Stimulated activated CD4-positive, alpha-beta T cell treated with anti-CD3 and anti-CD28 coated beads, Interleukin-12 subunit alpha, Interleukin-12 subunit beta, amount 100 ng/mL, for 4 hours (primary cell): ENCODE results near the gene SPAG5.

Experiments
- DNase-seq: peaks from one replicate; pipeline ENCODE4 v3.0.0-alpha.2; 2020

The SPAG5 gene

DNA sequence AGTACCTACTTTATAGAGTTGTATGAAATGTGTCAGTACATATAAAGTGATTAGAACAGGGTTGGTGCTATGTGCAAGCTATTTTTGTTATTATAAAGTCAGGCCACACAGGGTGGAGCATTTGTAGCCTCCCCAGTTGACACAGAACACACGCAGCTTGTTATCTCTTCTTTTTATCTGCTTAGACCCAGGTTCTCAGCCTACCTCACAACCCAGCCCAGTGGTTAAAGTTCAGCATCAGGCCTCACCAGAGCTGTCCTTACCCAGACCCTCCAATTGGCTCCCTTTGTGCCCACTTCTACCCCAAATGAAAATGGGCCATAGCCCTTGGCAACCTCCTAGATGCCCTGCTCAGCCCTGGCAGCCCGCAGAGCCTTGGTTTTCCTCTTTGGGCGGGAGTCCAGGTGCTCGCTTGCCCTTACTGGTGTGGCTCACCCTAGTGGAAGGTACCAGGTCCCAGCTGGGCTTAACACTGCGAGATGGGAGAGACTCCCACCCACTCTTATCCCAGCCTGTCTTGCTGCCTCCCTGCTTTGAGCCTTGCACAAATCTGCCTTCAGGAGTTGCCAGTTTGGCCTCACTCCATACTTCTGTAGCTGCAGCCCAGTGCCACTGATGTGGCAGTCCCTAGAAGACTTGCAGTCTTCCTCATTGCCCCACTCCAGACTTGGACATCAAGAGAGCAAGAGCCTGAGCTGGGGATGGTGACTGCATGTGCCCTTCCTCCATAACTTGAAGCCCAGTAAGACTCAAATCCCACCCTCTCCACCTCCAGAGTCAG, 26.4 kb downstream of the SPAG5 start:
- no peak for DNase-seq

DNA sequence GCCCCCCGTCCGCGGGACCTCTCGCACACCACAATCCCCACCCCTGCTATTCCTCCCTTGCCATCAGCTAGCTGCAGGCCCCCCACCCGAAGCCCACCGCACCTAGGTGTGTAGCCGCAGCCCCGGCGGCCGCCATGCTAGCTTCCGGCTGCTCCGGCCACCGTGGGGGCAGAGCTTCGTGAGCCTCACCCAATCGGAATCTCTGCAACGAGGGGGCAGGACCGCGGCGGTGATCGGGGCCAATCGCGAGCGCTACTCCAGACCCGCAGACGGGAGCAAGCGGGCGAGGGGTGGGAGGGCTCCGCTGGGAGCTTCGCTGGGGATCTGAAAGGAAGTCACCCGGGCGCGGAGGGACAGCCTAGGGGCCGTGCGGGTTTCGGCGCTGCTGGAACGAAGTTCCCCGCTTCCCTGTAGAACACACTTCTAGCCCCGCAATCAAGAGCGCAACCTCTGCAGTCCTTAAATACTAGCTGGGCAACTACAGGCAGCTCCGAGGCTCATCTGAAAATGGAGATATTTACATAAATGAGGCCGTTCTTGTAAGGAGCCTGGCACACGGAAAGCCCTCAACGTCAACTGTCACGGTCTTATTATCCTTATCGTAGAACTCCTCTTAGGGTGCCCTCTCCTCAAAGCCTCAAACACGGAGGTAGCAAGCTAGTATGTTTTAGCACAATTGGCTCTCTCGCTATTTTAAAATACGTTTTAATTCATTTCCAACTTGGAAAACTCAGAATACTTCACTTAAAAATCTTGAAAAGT, 27.3 kb downstream of the SPAG5 start, which contains the start of gene PIGS:
TSS of gene PIGS (minus strand) at position 164 of the 762 bp plus-strand sequence. CDS start at position 136, 28 bp downstream.
- DNase-seq = peak; percentile 91

DNA sequence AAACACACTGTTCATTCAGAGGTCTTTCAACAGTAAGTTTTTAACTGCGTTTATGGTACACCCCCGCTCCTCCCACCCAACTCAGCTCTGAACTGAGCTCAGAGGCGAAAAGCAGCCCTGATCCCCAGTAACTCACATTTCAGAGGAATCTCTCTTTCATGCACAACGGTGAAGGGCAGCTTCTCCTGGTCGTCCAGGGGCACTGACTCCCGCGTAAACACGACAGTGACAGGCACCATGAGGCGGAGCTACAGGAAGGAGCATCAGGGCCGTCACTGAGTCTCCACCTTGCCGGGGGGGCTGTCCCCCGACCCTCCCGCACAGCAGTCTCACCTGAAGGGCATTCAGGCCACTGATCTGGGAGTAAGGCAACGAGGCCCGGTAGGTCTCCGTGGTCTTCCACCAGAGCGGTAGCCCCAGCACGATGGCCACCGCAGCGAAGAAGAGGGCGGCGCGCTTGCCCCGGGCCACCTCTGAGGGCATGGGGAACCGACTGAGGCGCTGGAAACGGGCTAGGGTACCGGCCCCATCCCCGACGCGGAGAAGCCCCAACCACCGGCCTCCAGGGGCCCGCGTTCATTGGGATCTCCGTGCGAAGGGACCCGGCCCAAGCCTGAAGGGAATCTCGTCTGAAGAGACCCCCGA, 28.0 kb downstream of the SPAG5 start:
- DNase-seq = peak; percentile 39

DNA sequence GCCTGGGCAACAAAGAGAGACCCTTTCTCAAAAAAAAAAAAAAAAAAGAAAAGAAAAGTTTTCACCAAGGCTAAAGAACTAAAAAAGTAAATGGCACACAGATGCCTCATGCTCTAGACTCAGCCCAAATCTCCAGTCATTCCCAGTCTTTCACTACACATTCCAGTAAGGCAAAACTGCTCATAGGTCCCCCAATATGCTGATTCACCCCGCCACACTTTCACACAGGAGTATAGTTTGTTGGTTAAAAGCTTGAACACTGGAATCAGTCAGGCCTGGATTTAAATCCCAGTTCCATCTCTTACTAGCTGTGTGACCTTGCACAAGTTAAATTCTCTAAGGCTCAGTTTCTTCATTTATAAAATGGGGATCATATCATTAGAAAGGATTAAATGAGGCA, 29.4 kb downstream of the SPAG5 start:
- no peak for DNase-seq

DNA sequence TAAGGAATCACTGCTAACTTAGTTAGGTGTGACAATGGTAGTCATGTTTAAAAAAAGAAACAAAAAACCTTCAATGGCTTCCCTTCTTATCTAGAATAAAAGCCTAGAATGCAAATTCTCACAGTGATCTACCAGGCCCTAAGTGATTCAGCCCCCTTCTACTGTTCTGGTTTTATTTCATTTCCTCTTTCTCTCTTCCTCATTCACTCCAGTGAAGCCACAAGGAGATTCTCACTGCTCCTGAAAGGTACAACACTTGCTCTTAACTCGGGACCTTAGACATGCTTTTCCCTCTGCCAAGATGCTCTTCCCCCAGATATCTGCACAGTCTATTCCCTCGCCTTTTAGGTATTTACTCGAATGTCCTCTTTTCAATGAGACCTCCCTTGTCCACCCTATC, 31.2 kb downstream of the SPAG5 start:
- DNase-seq = no peak

DNA sequence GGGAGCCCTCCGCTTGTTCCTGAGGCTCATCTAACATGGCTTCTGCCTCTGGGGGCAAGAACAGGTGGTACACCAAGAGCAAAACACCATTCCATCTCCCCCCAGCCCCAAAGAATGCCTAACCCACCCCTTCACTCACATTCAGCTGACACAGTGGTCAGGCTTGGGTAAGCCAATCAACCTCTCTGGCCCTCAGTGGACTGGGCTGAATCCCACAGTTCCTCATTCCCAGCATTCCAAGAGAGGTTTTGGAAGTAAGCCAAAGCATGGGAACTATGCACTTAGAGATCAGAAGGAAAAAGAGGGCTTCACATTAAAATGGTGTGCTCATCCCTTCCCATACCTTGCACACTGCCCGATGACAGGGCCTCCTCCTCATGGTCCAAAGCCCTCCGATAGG, 35.4 kb downstream of the SPAG5 start:
- no peak for DNase-seq

DNA sequence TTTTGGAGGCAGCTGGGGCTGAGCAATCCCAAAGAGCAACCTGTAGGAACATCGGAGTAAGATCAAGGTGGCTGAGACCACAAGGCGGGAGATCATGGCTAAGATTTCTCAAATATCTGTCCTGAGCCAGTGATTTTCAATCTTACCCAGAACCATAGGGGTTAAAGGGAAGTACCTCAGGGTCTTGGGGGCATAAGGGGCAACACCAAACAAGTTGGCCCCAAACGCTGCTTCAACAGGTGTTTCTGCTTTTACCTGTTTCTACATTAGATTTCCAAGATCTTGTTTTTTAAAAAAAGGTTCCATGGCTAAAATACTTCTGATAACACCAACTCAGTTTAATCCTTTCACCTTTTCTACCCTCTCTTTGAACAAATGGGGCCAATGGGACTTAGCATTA, 43.8 kb downstream of the SPAG5 start:
- no peak for DNase-seq

DNA sequence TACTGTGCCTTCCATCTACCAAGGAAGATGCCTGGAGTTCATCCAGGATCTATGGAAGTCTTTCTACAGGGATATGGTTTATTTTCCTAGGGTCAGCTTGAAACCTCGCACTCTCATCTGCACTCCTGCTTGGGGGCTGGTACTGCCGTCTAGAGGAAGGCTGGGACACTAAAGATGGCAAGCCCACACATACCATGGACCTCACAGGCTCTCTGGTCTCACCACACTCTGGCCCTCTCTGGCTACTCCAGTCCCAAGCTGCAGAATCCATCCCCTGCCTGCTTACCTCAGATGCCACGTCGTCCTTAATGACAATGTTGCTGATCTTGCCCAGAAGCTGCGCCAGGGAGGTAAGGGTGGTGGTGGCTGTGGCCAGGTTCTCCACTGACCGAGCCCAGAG, 44.3 kb downstream of the SPAG5 start:
- no peak for DNase-seq

DNA sequence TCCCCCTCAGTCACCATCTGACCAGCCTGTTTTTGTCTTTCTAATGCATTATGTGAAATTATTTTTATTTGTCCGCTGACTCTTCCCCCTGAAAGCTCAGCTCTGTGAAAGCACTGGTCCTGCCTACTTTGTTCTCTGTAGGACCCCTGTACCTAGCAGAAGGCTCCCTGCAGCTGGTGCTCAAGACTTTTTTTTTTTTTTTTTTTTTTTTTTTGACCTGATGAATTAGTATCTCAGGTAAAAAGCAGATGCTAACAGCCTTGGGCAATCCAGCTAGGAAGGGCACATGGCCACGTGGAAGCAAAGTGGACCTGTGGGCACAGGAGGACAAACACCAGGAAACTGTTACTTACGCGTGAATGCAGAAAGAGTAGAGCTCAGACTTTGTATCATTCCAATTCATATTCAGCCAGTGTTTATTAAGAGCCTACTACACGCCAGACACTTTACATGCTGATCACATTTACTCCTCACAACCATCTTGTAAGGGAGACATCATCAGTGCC, 45.8 kb downstream of the SPAG5 start:
- DNase-seq = no peak

DNA sequence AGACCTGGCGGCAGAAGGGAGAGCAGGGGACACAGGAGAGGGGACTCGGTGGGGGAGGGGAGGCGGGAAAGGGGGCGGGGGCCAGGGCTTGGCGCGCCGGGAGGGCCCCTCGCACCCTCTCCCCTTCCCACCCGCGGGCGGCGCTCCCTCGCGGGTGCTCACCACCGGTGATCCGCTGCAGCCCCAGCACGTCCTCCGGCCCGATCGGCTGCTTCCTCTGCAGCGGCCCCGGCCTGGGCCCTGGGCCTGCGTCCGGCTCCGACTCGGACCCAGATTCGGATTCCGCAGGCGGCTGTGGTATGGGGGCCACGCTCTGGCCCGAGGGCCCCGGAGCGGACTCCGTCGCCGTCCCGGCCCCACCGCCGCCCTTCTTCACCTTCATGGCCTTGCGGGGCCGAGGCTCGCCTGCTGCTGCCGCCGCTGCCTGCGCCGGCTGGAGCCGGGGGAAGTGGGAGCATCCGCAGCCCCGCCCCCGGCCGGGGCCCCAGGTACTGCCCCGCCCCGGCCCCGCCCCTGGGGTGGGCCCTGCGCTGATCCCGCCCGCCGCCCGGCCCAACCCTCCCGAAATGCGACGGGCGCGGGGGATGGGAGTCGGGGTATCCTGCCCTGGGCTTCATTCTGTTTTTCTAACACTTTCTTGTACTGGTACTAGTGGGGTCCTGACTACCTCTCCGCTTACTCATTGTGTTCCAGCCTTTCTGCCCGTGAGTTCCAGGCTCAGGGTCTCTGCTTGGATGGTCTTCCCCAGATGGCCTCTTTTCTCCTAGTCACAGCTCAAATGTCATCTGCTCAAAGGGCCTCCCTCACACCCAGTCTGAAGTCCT, 46.4 kb downstream of the SPAG5 start, which contains the start of gene UNC119:
TSS of gene UNC119 (minus strand) at position 449 of the 824 bp plus-strand sequence. CDS start at position 382, 67 bp downstream.
- DNase-seq = peak; percentile 81

DNA sequence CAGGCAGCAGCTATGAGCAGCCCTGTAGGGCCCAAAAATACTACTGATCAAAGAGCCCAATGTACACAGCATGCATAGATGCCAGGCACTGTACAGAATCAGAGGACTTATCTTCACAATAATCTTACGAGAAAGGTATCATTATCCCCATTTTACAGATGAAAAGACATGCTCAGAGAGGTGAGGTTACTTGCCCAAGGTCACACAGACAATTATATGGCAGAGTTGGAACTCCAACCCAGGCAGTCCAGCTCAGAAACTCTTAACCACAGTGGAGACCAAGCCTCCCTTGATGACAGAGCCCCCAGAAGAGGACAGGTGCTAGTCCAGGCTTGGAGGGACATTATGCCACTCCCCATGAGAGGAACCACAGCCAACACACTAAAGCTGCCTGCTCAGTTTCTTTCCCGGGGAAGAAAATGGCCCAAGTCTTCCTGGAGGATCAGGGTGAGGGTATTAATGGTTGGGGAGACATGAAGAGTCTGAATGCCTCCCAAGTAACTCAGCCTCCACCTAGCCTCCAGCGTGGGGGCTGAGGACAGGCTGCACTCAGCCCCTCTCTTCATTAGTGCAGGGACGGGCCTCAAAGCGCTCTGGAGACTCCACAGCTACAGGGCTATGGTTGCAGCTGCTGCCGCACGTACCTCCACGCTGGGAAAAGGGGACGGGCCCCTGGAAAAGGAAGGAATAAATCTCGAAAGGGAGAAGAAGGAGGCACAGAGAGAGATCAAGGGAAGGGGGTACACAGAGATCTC, 47.2 kb downstream of the SPAG5 start:
- no peak for DNase-seq

DNA sequence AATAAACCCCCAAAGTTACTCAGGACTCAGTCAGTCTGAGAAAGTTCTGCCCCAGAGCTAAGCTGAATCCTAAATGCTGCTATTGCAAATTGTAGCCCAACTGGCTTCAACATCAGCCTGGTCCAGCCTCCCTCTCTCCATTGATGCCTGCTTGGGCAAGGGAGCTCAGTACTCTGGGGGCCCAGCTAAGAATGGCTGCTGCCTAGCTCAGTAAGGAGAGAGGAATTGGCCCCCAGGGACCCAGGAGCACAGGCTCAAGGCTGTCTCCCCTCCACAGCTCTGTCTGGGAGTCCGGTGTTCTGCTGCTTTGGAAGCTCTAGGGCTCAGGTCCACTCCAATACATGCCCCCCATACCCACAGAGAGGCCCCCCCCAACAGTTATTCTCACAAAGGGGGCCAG, 48.0 kb downstream of the SPAG5 start:
- DNase-seq = no peak

DNA sequence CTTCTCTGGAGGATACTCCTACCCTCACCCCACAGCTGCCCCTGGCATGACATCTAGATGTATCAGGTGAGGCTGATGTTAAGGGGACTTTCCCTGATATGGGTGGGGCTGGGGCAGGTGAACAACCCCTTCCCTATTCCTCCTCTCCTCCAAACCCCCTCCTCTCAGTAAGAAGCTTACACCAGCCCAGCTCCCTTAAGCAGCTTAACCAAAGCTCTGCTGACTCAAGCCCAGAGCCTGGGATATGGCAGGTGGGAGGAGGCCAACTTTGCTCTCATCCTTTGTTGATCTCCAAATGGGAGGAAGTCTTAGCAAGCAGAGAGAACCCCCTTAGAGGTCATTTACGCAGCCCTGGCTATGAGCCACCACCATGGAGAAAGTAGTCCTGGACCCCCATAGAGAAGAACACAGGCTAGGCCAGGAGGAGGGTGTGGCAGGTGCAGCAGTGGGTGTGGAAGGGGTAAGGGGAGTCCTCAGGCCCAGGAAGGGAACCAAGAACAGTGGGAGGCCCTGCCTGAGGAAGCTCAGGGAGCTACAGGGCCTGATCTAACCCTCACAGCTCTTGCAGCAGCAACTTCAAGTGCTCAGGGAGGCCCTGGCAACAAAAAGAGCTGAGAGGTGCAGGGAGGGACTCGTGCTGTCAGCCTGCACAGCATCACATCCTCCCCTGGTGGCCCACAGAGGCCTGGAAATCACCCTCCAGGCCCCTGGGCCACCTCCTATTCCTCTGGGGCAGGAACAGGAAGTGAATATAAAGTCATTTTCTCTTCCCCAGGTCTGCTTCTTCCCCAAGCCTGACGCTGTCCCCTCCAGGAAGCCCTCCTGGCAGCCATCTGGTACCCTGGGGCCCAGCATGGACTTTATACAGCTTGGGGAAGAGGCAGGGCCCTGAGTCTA, 49.3 kb downstream of the SPAG5 start:
- peak; percentile 32 for DNase-seq

DNA sequence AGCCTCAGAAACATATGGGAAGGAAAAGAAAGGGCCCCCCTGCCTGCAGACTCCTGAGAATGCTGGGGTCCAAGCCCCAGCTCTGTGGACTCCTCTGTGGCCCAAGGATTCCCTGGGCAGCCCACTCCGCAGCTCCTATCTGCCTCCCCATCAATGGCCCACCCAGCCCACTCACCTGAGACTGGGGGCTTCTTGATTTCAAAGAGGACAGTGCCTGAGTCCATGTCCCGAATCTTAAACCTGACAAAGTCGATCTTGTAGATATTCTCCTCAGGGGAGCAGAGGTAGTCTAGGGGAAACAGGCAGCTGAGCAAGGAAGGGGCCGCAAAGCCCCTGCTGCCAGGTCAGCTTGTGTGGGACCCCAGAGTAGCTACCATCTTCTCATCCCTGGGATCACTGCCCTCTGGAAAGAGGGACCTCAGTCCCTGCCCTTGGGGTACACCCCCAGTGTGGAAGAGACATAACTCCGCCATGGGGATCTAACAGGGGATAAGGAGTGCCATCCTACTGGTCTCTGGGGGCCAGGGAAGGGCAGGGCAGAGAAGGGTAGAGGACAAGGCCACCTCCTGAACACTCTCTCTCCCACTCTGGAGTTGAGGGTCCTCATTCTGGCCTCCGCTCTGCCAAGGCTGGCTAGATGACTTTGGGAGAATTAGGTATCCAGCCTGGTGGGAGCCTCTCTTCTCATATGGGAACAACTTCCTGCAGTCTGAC, 50.3 kb downstream of the SPAG5 start:
- no peak for DNase-seq

DNA sequence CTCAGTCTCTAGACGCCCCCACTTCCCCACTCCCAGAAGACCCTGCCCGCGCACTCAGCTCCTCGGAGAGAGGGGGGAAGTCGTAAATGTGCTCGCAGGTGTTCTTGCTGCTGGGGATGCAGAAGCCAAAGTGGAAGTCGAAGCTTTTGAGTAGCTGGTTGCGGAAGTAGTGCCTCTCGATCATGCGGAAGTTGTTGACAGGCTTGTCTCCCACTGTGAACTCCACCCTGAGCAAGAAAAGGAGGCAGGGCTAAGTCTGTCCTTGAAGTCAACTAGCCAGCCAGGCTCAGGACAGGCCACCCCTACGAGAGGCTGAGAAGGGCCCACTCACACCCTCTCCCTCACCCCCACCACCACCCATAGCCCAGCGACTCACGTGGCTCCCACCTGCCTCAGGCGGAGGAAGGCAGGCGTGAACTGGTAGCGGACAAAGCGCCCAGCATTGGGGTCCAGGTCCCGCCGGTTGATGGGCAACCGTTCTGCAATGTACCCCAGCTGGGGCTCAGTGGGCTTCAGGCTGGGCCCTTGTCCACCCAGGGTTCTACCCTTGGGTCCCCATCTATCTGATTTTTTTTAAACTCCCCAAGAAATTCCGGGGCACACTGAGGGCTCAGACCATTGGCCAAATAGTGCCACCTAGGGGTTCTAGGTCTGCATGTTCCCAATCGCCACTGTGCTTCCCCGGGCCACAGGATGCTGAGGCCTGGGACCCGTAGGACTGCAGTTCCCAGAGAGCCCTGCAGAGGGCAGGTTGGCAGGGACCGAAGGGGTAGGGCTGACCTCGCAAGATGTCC, 51.0 kb downstream of the SPAG5 start:
- peak; percentile 67 for DNase-seq

DNA sequence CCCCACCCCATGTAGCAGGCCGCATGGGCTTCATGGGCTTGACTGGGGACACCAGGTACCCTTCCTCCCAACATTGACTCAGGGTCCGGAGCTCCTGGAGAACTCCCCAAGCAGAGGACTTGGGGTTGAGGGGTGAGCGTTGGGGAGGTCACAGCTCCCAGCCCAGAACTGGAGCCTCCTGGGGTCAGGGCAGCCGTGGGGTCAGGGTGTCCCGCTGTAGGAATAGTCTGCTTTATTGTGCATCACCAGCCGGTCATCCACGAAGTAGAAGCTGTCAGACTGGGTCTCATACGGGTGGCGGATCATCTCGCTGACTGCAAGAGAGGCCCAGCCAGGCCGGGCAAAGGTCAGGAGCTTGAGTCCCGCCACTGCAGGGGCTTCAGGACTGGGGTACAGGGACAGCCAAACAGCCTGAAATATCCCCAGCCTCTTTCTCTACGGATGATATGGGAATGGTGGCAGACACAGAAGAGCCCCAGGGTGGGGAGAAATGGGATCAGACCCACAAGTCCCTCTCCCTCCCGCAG, 51.7 kb downstream of the SPAG5 start:
- DNase-seq = no peak

DNA sequence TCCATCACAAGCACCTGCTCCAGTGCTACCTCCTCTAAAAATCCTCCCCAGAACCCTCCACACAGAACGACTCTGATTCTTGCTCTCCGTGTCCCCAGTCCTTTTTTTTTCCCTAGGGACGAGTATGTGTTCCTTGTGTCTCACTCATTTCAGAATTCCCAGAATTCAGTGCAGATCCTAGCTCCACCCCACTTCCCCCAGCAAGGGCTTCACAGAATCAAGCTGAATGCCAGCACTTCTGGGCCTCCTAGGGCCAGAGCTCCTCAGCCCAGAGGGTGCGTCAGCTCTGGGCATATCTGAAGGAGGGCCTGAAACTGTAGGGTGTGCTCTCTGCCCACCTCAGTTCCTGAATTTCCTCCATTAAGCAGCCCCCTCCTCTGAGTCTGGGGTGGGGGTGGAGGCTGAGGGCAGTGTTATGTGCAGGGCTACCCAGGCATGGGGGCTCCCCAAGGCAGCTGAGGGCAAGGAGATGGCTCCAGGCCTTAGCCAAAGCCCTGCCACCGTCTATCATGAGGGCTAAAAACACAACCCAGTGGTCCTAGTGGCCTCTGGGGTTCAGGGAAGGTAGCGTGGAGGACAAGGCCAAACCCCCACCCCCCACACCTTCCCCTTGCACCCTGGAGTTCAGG, 52.9 kb downstream of the SPAG5 start:
- no peak for DNase-seq

DNA sequence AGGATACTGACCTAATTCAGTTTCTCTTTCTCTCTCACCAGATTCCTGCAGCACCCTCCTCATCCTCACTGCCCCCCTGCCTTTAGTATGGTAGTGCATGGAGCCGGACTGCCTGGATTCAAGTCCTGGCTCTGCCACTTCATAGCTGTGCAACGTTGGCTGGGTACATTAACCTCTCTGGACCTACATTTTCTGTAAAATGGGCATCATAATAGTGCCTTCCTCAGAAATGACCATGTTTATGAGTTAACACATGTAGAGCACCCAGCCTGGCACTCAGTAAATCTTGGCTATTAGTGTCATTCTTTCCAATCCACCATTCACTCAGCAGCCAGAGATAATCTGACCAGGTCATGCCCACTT, 53.7 kb downstream of the SPAG5 start:
- DNase-seq = no peak
